Measurements from ENCODE around the gene FANCM.
A peak's percentile ranks its signal among the peaks of the same experiment; 100 is the strongest.

FANCM gene

DNA sequence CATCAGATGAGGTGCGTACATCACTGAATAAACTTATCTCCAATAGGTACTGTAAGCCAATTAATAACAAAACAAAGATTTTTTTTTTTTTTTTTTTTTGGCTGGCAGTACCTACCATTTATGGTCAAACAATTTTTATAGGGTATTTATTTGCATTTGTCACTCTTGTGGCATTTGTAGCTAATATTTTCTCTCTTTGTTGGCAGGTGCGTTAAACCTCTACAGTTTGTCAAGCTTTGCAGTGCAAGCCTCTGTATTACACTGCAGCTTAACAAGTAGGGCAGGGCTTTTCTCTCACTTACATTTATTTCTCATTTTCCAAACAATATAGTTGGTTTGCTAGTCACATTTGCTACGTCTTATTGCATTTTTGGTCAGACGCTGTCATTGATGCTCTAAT, 39.5 kb upstream of the FANCM start:
- TF ChIP-seq, protein P1, sequence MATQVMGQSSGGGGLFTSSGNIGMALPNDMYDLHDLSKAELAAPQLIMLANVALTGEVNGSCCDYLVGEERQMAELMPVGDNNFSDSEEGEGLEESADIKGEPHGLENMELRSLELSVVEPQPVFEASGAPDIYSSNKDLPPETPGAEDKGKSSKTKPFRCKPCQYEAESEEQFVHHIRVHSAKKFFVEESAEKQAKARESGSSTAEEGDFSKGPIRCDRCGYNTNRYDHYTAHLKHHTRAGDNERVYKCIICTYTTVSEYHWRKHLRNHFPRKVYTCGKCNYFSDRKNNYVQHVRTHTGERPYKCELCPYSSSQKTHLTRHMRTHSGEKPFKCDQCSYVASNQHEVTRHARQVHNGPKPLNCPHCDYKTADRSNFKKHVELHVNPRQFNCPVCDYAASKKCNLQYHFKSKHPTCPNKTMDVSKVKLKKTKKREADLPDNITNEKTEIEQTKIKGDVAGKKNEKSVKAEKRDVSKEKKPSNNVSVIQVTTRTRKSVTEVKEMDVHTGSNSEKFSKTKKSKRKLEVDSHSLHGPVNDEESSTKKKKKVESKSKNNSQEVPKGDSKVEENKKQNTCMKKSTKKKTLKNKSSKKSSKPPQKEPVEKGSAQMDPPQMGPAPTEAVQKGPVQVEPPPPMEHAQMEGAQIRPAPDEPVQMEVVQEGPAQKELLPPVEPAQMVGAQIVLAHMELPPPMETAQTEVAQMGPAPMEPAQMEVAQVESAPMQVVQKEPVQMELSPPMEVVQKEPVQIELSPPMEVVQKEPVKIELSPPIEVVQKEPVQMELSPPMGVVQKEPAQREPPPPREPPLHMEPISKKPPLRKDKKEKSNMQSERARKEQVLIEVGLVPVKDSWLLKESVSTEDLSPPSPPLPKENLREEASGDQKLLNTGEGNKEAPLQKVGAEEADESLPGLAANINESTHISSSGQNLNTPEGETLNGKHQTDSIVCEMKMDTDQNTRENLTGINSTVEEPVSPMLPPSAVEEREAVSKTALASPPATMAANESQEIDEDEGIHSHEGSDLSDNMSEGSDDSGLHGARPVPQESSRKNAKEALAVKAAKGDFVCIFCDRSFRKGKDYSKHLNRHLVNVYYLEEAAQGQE (IDR thresholded peaks at IDR 0.05; ENCODE audit: low read depth) = no peak
- TF ChIP-seq TEAD4 (IDR thresholded peaks at IDR 0.05) = no peak
- TF ChIP-seq TCF12 (IDR thresholded peaks at IDR 0.05; ENCODE audit: low read depth) = no peak

GRCh38 chr14:45103806-45104205, 31.9 kb upstream of the FANCM start:
- TF ChIP-seq TAF1 (IDR thresholded peaks at IDR 0.05; ENCODE audit: low read depth) = no peak
- TF ChIP-seq ZBTB7A (IDR thresholded peaks at IDR 0.05; ENCODE audit: low read depth) = no peak
- TF ChIP-seq CEBPB (IDR thresholded peaks at IDR 0.05) = no peak
- no peak for TF ChIP-seq NFIC (IDR thresholded peaks at IDR 0.05)
- TF ChIP-seq RAD21 (IDR thresholded peaks at IDR 0.05; ENCODE audit: low read depth) = no peak
- TF ChIP-seq EP300 (IDR thresholded peaks at IDR 0.05; ENCODE audit: borderline replicate concordance) = no peak
- TF ChIP-seq, protein P2, sequence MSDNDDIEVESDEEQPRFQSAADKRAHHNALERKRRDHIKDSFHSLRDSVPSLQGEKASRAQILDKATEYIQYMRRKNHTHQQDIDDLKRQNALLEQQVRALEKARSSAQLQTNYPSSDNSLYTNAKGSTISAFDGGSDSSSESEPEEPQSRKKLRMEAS (IDR thresholded peaks at IDR 0.05) = no peak
- no peak for TF ChIP-seq USF1 (IDR thresholded peaks at IDR 0.05)
- TF ChIP-seq, protein P1 (IDR thresholded peaks at IDR 0.05; ENCODE audit: low read depth) = no peak
- no peak for TF ChIP-seq TEAD4 (IDR thresholded peaks at IDR 0.05)
- TF ChIP-seq YY1 (IDR thresholded peaks at IDR 0.05; ENCODE audit: low read depth) = no peak
- no peak for TF ChIP-seq CREB1 (IDR thresholded peaks at IDR 0.05; ENCODE audit: low read depth)
- no peak for TF ChIP-seq EGR1 (IDR thresholded peaks at IDR 0.05)
- TF ChIP-seq TCF12 (IDR thresholded peaks at IDR 0.05; ENCODE audit: low read depth) = no peak

DNA sequence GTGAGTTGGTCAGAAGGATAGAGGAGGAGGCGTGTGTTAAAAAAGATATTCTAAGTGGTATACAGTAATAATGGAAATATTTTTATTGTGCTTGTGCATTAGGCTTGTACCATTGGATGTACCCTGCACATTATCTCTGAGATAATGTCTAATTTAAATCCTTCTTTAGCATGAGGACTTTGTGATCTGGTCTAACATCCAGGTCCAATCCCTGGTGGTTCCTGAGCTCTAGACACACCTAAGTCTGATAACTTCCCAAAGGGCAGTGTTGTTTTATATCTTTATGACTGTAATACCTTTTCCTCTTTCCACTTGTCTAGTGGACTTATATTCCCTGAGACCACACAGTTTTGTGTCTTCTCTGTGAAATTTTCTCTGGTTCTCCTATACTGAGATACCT, 31.2 kb upstream of the FANCM start:
- TF ChIP-seq EGR1 (IDR thresholded peaks at IDR 0.05) (no peak), EP300 (IDR thresholded peaks at IDR 0.05; ENCODE audit: borderline replicate concordance) (no peak), FOXM1 (IDR thresholded peaks at IDR 0.05; ENCODE audit: borderline replicate concordance, low read depth) (no peak), TCF12 (IDR thresholded peaks at IDR 0.05; ENCODE audit: low read depth) (no peak), TEAD4 (IDR thresholded peaks at IDR 0.05) (no peak)
- TF ChIP-seq, protein P1 (IDR thresholded peaks at IDR 0.05; ENCODE audit: low read depth) = no peak
- TF ChIP-seq, protein P2 (IDR thresholded peaks at IDR 0.05) = no peak

DNA sequence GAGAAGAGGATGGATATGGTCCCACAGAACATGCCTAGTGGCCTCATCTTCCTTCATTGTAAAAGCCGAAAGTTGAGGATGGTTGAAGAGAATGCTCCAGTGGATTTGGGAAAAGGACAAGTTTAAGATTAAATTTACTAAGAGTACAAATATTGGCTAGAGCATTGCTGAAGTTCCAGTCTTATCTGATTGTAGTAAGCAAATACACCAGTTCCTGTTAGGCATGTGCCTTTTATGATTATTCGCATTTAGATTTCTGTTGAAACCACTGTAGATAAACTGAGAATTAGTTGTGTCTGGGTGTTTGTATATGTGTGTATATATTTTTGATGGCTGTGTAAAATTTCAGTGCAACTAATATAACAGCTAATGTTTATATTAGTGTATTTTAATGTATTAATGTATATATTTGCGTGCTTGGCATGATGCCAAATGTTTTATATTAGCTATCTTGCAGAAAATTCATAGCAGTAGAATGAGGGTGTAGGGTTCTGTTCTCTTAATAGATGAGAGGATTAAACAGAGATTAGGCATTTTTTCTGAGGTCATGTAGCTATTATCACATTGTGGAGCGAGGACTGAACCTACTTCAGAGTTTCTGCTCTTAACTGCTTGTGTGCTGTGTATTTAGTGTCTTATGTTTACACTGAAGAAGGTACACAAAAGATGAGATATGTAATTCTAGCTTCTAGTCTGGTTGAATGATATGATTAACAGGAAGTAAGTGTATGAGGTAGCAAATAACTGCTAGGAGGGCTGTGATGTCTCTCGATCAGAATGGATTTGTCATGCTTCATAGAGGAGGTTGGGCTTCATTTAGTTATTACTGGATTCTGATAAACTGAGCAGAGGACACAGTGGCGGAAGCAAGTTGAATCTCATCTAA, 22.6 kb upstream of the FANCM start:
- TF ChIP-seq, protein P1 (IDR thresholded peaks at IDR 0.05; ENCODE audit: low read depth) = no peak
- TF ChIP-seq, protein P2 (IDR thresholded peaks at IDR 0.05) = no peak
- TF ChIP-seq CREB1 (IDR thresholded peaks at IDR 0.05; ENCODE audit: low read depth) (no peak), TCF12 (IDR thresholded peaks at IDR 0.05; ENCODE audit: low read depth) (no peak), FOXM1 (IDR thresholded peaks at IDR 0.05; ENCODE audit: borderline replicate concordance, low read depth) (no peak), TAF1 (IDR thresholded peaks at IDR 0.05; ENCODE audit: low read depth) (no peak), NFIC (IDR thresholded peaks at IDR 0.05) (peak; percentile 63)

Data from Ishikawa (cell line).